HG03097 (cell line): ENCODE data around the gene CFAP97D2.
"Not testable (repeated sequence)": the region's sequence is repeated elsewhere in the genome, so short reads cannot be mapped to it uniquely, and the experiment has no call there.

Experiments
- ATAC-seq: cut with Tn5 transposase; IDR thresholded peaks from one replicate; pipeline ENCODE4 v1.9.1; 2021; ENCODE audit not compliant: unreplicated experiment, low FRiP score

CFAP97D2 gene

DNA sequence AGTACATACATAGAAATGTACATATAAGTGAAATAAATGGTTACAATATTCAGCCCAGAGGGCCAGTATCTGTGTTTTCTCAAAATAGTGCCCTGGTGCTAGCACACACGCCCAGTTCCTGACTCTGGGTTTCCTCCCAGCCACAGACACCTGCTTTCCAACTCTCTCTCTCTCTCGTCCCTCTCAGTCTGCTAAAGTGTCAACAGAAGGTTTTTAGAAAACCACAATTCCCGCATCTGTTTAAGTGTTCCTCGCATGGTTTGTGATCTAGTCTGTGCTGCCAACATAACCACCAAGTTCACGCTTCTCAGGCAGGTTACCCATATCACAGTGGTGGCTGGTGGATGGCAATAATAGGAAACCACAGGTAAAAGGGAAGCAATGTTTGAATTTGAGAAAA is 84.5 kb downstream of the CFAP97D2 start:
- ATAC-seq = no peak

DNA sequence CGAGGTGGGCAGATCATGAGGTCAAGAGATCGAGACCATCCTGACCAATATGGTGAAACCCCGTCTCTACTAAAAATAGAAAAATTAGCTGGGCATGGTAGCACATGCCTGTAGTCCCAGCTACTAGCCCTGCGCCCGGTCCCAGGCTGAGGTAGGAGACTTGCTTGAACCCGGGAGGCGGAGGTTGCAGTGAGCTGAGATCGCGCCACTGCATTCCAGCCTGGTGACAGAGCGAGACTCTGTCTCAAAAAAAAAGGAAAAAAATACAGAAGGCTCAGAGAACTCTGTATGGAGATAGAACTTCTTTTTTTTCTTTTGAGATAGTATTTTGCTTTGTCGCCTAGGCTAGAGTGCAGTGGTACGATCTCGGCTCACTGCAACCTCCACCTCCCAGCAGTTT is 85.3 kb downstream of the CFAP97D2 start:
- ATAC-seq = not testable (repeated sequence)

DNA sequence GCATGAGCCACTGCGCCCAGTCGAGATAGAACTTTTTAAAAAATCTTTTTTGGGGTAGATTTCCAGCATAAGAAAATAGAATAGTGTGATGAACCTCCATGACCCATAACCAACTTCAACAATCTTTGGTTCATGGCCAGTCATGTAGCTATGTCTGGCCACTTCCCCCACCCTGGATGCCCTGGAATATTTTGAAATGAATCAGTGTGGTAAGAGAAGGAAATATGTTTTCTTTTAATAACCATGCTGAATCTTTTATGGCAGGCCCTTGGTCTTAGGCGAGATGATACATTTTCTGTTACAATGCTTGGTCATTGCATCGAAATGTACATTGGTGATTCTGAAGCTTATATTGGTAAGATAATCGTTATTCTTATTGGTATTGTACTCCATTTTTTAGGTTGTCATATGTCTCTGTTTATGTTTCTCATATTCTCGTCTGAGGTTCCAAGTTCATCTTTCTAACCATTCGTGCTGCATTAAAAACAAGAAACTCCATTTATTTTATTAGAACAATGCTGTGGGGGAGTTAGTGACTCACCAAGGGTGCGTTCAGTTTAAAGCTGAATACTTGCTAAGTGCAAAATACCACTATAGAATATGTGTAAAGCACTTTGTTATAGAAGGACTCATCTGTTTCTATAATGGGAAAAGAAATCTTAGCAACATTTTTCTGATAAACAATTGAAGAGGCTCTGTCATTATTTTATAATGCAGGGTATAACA is 86.0 kb downstream of the CFAP97D2 start:
- ATAC-seq = no peak

DNA sequence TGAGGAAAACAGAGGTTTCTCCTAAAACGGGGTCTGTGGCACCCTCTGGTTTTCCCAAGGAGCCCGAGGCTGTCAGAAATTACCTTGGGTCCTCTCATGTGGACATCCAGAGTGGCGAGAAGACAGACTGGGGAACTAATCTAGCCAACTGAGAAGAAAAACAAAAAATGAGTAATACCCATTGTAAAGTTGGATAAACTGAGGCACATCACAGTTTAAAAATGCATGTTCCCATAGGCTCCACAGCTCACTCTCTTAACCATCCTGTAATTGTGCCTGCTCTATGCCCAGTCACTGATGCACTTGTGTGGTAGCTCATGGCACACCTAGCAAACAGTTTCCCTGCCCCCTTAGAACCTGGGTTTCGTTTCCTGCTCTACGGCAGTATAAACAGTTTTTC is 87.2 kb downstream of the CFAP97D2 start:
- ATAC-seq = no peak

DNA sequence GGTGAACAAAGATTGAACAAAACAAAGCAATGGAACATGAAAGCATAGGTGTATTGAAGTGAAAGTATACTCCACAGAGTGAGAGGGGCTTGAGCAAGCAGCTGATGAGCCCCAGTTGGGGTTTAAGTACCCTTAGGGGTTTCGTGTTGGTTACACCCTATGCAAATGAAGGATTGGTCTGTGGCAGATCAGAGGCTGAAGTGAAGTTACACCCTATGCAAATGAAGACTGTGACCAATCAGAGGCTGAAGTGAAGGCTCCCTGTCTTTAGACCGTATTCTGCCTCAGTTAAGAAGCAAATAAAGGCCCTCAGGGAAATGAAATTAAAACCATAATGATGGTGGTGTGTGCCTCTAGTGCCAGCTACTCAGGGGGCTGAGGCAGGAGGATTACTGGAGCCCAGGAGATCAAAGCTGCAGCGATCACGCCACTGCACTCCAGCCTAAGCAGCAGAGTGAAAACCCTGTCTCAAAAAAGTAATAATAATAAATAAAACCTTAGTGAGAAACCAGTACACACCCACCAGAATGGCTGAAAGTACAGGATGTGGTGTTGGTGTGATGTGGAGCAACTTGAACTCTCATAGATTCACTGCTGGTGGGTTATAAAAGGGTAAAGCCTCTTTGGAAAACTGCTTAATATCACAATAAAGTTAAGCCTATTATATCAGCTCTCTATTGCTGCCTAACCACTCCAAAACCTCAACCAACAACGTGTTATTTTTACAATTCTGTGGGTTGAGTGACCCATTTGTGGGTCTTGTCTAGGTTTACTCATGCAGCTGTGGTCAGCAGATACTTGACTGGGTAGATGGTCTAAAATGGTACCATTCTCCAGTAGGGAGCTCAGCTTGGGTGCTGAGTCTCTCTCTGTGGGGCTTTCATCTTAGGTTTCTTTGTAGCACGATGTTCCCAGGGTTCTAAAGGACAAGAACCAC is 89.6 kb downstream of the CFAP97D2 start:
- no peak for ATAC-seq

DNA sequence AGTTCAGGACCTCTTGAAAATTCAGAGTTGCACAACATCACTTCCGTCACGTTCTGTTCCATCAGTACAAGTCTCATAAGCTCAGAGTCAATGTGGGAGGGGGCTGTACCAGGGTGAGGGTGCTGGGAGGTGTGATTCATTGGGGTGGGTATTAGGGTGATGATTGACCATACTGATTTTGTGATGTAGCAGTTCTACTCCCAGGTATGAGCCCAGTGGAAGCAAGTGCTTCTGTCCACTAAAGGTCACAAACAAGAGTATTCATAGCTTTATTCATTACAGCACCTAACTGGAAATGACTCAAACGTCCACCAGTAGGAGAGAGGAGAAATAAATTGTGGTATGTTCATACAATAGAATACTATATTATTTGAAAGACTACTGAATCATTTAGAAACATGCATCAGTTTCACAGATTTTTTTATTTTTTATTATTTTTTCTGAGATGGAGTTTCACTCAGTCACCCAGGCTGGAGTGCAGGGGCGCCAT is 90.3 kb downstream of the CFAP97D2 start:
- no peak for ATAC-seq
